Right cardiac atrium (tissue), 5 donors: Measurements from ENCODE around the gene RIMS1. TPM values are rescaled to one million over a fixed set of nuclear protein-coding genes. Genes with fewer than 3 reads are reported as not detected.
A peak's percentile ranks its signal among the peaks of the same experiment; 100 is the strongest.

Experiments used
- ATAC-seq, 2 donors: fragments of 200-7000 bp; cut with Tn5 transposase; one replicate each; pipeline versions ENCODE4 v1.8.0 to v1.9.1; 2020; ENCODE audit warnings: moderate library complexity in 2 of 2, mild to moderate bottlenecking in 1 of 2
- DNase-seq, 3 donors: peaks; one replicate each; pipeline ENCODE4 v3.0.0-alpha.2; 2020
- H3K27ac ChIP-seq: one replicate; pipeline ENCODE4 v1.5.1; 2013; ENCODE audit warnings: mild to moderate bottlenecking, low read length, control low read depth, moderate library complexity
- H3K27me3 ChIP-seq: one replicate; pipeline ENCODE4 v1.6.1; 2013; ENCODE audit not compliant: control insufficient read depth, insufficient read depth
- H3K4me1 ChIP-seq: one replicate; pipeline ENCODE4 v1.6.1; 2013; ENCODE audit warnings: low read length; ENCODE audit not compliant: control insufficient read depth, insufficient read depth
- H3K4me3 ChIP-seq: one replicate; pipeline ENCODE4 v1.5.1; 2013; ENCODE audit warnings: low read length, control low read depth
- H3K9me3 ChIP-seq: one replicate; pipeline ENCODE4 v1.6.1; 2013; ENCODE audit warnings: low read length; ENCODE audit not compliant: control insufficient read depth
- WGBS: extraction: QIAGEN DNeasy Blood & Tissue Kit; methylation state at CpG from one replicate; pipeline ENCODE4 v1.1.7; 2013; 5-methylcytosine and 5-hydroxymethylcytosine counted together
- intact Hi-C, 4 donors: fragments of 100-400 bp; cut with DNase I; formaldehyde crosslinking; loops; one replicate each; pipeline versions ENCODE4 v1.11.0 to v1.14.0; 2022 to 2023
- polyA plus RNA-seq: library from polyadenylated mRNA; stranded (reverse); fragments of 200-250 nt; gene quantifications from one replicate; pipeline ENCODE4 v1.2.3, GENCODE V29; 2013
- total RNA-seq, 4 donors: library from RNA; stranded (reverse); fragmentation: NEBNext Ultra II Directional; extraction: Animal tissue kit (Norgen Biotek cat#: 25700); gene quantifications; one replicate each; pipeline ENCODE4 v1.2.1, GENCODE V29; 2021
- donor health status: healthy with polysubstance abuse.
- donor health status: DM: no; HTN: yes; CAD: no.
- donor health status: DM: no; HTN: no; CAD: no.
- donor health status: DM: no; HTN: yes; CAD: no; lungs with severe emphysema.
- donor health status: DM: yes; HTN: yes; CAD: no.

The RIMS1 gene
- total and polyA plus RNA-seq, 5 donors: 0.02 to 0.36 (median 0.21) TPM

DNA sequence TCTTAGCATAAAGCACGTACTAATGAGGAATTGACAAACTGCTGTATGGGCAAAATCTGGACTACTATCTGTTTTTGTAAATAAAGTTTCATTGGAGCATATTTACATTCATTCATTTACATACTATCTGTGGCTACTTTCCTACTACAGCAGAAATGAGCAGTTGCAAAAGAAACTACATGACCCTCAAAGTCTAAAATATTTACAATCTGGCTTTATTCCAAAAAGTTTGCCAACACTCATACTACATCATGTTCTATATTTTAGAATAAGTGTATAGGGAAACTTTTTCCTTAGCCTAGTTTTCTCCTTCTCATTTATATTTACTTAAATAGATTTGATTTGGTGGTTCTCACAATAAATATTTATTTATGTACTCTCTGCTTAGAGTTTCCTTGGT is 208.2 kb downstream of the RIMS1 start:
- Histone ChIP-seq H3K4me3 (no peak overlapping the region), H3K27me3 (no peaks in the 10 kb centered on the region), H3K4me1 (no peaks in the 10 kb centered on the region), H3K9me3 (no peaks in the 10 kb centered on the region), H3K27ac (no peak overlapping the region)
- 76% methylated on average over 1 of the region's 1 CpG for WGBS
- ATAC-seq: no peak
- intact Hi-C loops: no loop called here
- DNase-seq: no peak

DNA sequence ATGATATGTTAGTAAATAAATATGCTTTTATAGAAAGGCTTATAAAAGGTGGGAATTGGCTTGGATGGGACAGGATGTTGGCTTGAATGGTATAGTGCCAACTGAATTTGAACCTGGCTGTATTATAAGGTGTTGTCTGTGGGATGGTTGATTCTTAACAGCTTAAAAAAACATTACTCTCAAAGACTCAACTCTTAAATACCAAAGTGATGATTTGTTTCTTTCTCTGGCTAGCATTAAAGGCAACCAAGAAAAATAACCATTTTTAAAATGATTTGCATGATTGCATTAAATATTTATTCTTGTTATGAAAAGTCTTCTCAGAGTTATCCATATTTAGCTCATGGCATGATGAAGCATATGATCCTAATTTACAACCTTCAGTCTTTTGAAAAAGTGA is 216.2 kb downstream of the RIMS1 start:
- DNase-seq (no peak), ATAC-seq (no peak)
- no peaks in the 10 kb centered on the region for H3K4me1 ChIP-seq
- no peak overlapping the region for H3K4me3 ChIP-seq
- H3K27me3 ChIP-seq: no peaks in the 10 kb centered on the region
- H3K9me3 ChIP-seq: no peaks in the 10 kb centered on the region
- H3K27ac ChIP-seq: no peak overlapping the region
- intact Hi-C loops: no loop called here

DNA sequence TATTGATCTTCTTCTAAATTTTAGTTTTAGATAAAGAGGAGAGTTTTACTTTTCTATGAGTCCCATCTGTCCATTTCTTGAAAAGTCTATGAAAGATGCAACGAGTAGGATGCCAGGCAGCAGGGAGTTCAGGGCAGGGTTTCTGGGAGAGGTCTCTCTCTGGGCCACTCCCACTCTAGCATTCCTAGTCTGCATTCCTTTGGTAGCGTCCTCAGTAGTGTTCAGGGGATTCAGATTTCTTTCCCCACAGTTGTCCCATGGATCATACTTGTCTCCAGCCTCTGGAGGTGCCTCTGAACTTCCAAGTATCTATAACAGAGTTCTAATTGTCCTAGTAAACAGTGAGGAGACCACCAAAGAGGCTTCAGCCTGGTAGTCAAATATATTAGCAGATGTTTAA is 225.3 kb downstream of the RIMS1 start:
- Histone ChIP-seq H3K9me3 (no peaks in the 10 kb centered on the region), H3K27me3 (no peaks in the 10 kb centered on the region), H3K4me3 (no peak overlapping the region), H3K27ac (no peak overlapping the region), H3K4me1 (no peaks in the 10 kb centered on the region)
- ATAC-seq: no peak
- 28% methylated on average over 2 of the region's 2 CpGs for WGBS
- no peak for DNase-seq
- intact Hi-C loops: no loop called here

DNA sequence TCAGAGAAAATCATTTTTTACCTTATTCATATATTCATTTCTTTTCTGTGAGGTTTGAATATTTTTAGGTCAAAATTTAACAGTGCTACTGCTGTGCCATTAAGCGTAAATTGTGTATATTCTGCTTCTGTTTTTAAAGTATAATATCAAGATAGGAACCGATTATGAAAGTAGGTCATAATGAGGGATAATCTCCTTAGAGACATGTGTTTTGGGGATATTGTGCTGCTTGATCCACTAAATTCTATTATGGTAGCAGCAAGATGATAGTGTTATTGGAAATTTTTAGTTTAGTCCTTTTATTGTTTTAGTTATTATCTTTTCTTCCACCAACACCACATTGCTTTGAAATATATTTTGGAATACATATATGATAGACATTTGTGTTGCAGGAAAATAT is 244.0 kb downstream of the RIMS1 start:
- 77% methylated on average over 2 of the region's 2 CpGs for WGBS
- Histone ChIP-seq H3K4me1 (no peaks in the 10 kb centered on the region), H3K9me3 (no peaks in the 10 kb centered on the region), H3K27ac (no peak overlapping the region), H3K4me3 (no peak overlapping the region), H3K27me3 (no peaks in the 10 kb centered on the region)
- no peak for ATAC-seq
- DNase-seq: no peak
- intact Hi-C loops: no loop called here

DNA sequence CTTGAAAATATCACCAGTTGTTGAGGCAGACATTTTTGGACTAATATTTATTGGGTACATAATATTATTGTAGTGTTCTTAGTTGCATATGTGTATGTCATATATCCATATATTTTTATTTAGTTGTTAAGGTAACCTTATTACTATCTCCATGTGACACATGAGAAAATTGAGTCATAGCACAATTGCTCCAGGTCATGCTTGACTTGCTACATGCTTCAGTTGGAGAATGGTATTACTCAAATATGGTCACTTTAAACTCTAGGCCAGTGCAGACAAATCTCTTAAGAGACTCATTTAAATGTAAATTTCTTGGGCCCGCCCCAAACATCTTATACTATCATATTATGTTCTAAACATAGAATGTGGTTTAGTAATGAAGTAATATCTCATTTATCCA is 246.1 kb downstream of the RIMS1 start:
- DNase-seq: no peak
- Histone ChIP-seq H3K27me3 (no peaks in the 10 kb centered on the region), H3K4me1 (no peaks in the 10 kb centered on the region), H3K9me3 (no peaks in the 10 kb centered on the region), H3K27ac (no peak overlapping the region), H3K4me3 (no peak overlapping the region)
- intact Hi-C loops: no loop called here
- WGBS: 84% methylated on average over 1 of the region's 1 CpG
- no peak for ATAC-seq

DNA sequence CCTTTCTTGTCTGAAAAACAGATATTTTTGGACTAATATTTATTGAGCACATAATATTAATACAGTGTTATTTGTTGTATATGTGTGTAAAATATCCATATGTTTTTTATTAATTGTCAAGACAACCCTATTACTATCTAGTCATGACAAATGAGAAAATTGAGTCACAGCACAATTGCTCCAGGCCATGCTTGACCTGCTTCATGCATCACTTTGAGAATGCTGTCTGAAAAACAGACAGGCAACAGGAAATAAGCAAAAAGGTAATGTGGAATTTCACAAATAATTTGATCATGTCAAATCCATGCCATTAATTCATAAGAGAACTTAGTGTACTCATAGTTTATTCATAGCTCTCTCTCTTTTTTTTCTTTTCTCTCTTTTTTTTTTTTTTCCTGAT is 246.5 kb downstream of the RIMS1 start:
- Histone ChIP-seq H3K27me3 (no peaks in the 10 kb centered on the region), H3K27ac (no peak overlapping the region), H3K4me1 (no peaks in the 10 kb centered on the region), H3K9me3 (no peaks in the 10 kb centered on the region), H3K4me3 (no peak overlapping the region)
- no peak for ATAC-seq
- DNase-seq: no peak
- intact Hi-C loops: no loop called here

DNA sequence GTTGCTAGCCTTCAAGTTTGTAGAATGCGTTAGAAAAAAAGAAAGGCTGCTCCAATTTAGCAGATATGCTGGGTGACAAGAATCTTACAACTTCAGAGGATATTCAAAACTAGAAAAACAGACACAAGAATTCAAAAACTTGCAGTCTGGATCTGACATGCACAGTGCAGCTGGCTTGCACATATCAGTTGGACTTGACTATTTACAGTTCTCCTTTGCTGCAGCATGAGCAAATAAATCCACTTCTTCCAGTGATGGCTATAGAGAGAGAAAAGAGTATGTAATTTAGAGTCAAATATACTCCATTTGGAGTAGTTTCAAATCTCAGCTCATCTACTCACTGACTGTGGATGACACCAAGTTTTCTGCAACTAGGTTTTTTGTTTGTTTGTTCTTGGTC is 247.0 kb downstream of the RIMS1 start:
- H3K27ac ChIP-seq: no peak overlapping the region
- intact Hi-C loops: no loop called here
- no peaks in the 10 kb centered on the region for H3K27me3 ChIP-seq
- ATAC-seq (no peak), DNase-seq (no peak)
- WGBS: 47% methylated on average over 1 of the region's 1 CpG
- H3K4me1 ChIP-seq: no peaks in the 10 kb centered on the region
- H3K4me3 ChIP-seq: no peak overlapping the region
- H3K9me3 ChIP-seq: no peaks in the 10 kb centered on the region

DNA sequence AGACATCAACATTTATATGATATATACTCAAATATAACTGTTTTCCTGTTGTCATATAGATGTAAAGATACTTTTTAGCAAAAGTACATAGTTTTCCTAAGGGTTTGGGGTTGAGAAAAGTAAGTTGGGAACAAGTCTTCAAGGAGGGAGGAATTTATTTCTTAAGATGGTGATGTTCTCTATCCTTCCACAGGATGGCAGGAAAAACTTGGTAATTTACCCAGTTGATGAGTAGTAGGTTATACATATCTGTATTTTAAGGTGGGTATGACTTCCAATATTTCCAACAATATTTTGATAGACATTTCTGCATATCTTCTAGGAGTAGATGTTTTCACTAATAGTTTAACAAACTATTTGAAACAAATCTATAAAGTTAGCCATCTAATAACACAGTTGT is 254.4 kb downstream of the RIMS1 start:
- no peak overlapping the region for H3K4me3 ChIP-seq
- H3K9me3 ChIP-seq: no peaks in the 10 kb centered on the region
- no peak overlapping the region for H3K27ac ChIP-seq
- ATAC-seq: no peak
- no peaks in the 10 kb centered on the region for H3K27me3 ChIP-seq
- no peak for DNase-seq
- no peaks in the 10 kb centered on the region for H3K4me1 ChIP-seq
- intact Hi-C loops: no loop called here

DNA sequence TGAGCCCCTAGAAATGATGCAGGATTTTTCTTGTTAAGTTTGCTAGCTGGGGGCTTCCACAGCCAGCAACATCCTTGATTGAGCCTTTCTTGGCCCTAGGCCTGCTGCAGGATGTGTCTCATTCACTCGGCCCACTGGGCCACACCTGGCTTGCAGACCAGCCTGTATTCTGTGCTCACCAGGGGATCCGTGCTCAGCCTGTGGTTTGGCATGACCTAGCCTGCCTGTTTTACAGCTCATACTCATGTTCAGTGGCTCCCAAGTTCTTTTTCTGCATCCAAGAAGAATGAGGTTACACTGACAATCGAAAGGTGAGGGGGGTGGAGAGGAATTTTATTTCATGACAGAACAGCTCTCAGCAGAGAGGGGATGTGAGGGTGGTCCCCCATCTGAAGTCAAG is 263.4 kb downstream of the RIMS1 start:
- Histone ChIP-seq H3K27ac (no peak overlapping the region), H3K9me3 (no peaks in the 10 kb centered on the region), H3K27me3 (no peaks in the 10 kb centered on the region), H3K4me3 (no peak overlapping the region), H3K4me1 (no peaks in the 10 kb centered on the region)
- intact Hi-C loops: no loop called here
- DNase-seq (peak in 1 of 3 donors; percentile 9), ATAC-seq (no peak)
- WGBS: 68% methylated on average over 3 of the region's 3 CpGs

DNA sequence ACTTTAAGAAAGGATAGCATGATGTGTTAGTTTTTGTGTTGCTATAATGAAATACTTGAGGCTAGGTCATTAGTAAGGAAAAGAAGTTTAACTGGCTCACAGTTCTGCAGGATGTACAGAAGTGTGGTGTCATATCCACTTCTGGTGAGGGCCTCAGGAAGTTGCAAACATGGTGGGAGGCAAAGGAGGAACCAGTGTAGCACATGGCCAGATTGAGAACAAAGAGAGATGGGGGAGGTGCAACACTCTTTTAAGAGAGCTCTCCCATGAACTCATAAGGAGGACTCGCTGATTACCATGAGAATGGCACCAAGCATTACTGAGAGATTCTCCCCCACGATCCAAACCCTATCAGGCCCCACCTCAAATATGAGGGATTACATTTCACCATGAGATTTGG is 265.4 kb downstream of the RIMS1 start:
- ATAC-seq (no peak), DNase-seq (no peak)
- WGBS: 79% methylated on average over 2 of the region's 2 CpGs
- intact Hi-C loops: no loop called here
- H3K27ac ChIP-seq: no peak overlapping the region
- no peaks in the 10 kb centered on the region for H3K4me1 ChIP-seq
- no peaks in the 10 kb centered on the region for H3K9me3 ChIP-seq
- no peaks in the 10 kb centered on the region for H3K27me3 ChIP-seq
- H3K4me3 ChIP-seq: no peak overlapping the region

DNA sequence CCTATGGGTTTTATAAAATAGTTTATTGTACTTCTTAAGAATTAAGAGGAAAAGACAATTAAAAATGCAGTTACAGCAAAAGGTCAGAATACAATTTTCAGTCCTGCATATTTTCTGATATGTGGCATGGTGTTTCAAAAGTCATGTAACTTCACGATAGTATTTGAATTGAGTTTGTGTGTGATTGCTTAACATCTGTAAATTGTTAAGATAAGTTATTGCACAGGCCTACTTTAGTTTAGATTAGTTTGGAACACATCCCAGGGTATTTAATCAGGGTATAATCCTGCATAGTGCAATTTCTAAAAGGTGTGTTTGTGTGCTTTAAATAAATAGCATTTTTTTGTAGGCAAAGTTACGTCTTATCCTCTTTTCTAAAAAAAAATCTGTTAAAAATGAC is 289.6 kb downstream of the RIMS1 start:
- Histone ChIP-seq H3K27me3 (no peaks in the 10 kb centered on the region), H3K9me3 (no peaks in the 10 kb centered on the region), H3K4me1 (no peaks in the 10 kb centered on the region), H3K4me3 (no peak overlapping the region), H3K27ac (no peak overlapping the region)
- DNase-seq: no peak
- WGBS: 44% methylated on average over 2 of the region's 2 CpGs
- intact Hi-C loops: no loop called here
- no peak for ATAC-seq

DNA sequence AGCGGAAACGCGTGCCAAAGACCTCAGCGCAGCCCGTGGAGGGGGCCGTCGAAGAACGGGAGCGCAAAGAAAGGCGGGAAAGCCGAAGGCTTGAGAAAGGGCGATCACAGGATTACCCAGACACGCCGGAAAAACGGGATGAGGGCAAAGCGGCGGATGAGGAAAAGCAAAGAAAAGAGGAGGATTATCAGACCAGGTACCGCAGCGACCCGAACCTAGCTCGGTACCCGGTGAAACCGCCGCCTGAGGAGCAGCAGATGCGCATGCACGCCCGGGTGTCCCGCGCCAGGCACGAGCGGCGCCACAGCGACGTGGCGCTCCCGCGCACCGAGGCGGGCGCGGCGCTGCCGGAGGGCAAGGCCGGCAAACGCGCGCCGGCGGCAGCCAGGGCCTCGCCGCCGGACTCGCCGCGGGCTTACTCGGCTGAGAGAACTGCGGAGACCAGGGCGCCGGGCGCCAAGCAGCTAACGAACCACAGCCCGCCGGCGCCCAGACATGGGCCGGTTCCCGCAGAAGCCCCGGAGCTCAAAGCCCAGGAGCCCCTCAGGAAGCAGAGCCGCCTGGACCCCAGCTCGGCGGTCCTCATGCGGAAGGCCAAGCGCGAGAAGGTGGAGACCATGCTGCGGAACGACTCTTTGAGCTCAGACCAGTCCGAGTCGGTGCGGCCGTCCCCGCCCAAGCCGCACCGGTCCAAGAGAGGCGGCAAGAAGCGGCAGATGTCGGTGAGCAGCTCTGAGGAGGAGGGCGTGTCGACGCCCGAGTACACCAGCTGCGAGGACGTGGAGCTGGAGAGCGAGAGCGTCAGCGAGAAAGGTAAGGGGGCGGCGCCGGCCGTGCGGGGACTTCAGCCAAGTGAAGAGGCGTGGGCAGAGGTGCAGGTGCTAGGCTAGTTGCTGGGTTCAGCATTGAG is 296.2 kb downstream of the RIMS1 start:
- peak; percentile 15 to 51 (median 43) for DNase-seq

More for the DNA sequence above, 296.2 kb downstream of the RIMS1 start:
- Histone ChIP-seq H3K27ac (no peak overlapping the region), H3K4me3 (peak overlapping the region; percentile 2), H3K27me3 (peaks cover 3% of the 10 kb centered on the region), H3K9me3 (no peaks in the 10 kb centered on the region), H3K4me1 (peaks cover 2% of the 10 kb centered on the region)
- peak; percentile 54 to 60 for ATAC-seq
- intact Hi-C loops: no loop called here
- 3% methylated on average over 100 of the region's 100 CpGs for WGBS
